Panc1 (cell line): ENCODE data around the gene ZSCAN31. TPM values are rescaled to one million over a fixed set of nuclear protein-coding genes. Genes with fewer than 3 reads are reported as not detected.

Experiments used
- ATAC-seq: fragments of 200-7000 bp; cut with Tn5 transposase; 2 replicates; pipeline ENCODE4 v1.9.1; 2020; ENCODE audit warnings: mild to moderate bottlenecking, moderate library complexity
- BruUV-seq: library from RNA; stranded (reverse); fragments of 400-500 nt; replicated peaks from 2 replicates; lab custom pipeline; 2021; lab: Mats Ljungman, UMichigan
- CTCF ChIA-PET: fragments of 300-600 bp; sonication (Branson Sonifier 250); formaldehyde crosslinking; loops from one replicate; lab custom pipeline; 2022; ENCODE audit warnings: antibody characterized with exemption; lab: Charles Lee
- POLR2A ChIA-PET: fragments of 300-600 bp; sonication (Branson Sonifier 250); formaldehyde crosslinking; loops from one replicate; lab custom pipeline; 2022; ENCODE audit warnings: antibody characterized with exemption; lab: Charles Lee
- DNase-seq: peaks from one replicate; pipeline ENCODE4 v3.0.0-alpha.2; 2010; ENCODE audit warnings: low read depth, low spot score
- H3K27ac ChIP-seq: 2 replicates; pipeline ENCODE4 v1.5.1; 2011; ENCODE audit warnings: mild to moderate bottlenecking, low read length, inconsistent platforms
- H3K27me3 ChIP-seq: fragments of 200-500 bp; sonication (Bioruptor generic); 2 replicates; pipeline ENCODE4 v1.6.0; 2014; ENCODE audit warnings: low read length, inconsistent platforms; ENCODE audit not compliant: control insufficient read depth, insufficient read depth
- H3K36me3 ChIP-seq: fragments of 200-500 bp; sonication (Bioruptor generic); 2 replicates; pipeline ENCODE4 v1.5.1; 2014; ENCODE audit warnings: inconsistent platforms, mild to moderate bottlenecking, low read length, moderate library complexity; ENCODE audit not compliant: control insufficient read depth, insufficient read depth
- H3K4me1 ChIP-seq: 2 replicates; pipeline ENCODE4 v1.5.1; 2011; ENCODE audit warnings: inconsistent platforms, mild to moderate bottlenecking, low read length, moderate library complexity; ENCODE audit not compliant: control insufficient read depth, insufficient read depth
- H3K4me3 ChIP-seq, 2 experiments: 2 replicates each; pipeline ENCODE4 v1.5.1; 2011 to 2012; ENCODE audit warnings: low read depth in 2 of 2, low read length in 2 of 2, mild to moderate bottlenecking in 2 of 2, inconsistent platforms in 1 of 2, moderate library complexity in 1 of 2
- H3K9me3 ChIP-seq: fragments of 200-500 bp; sonication (Bioruptor generic); 2 replicates; pipeline ENCODE4 v1.5.1; 2014; ENCODE audit warnings: low read depth, mild to moderate bottlenecking, inconsistent platforms, low read length, moderate library complexity; ENCODE audit not compliant: control insufficient read depth, insufficient read depth
- POLR2AphosphoS5 ChIP-seq: IDR thresholded peaks from 2 replicates; pipeline ENCODE4 v1.6.1; 2012; ENCODE audit warnings: mild to moderate bottlenecking, low read depth, low read length, moderate library complexity
- SIN3A ChIP-seq: IDR thresholded peaks from 2 replicates; pipeline ENCODE4 v1.6.1; 2012; ENCODE audit warnings: low read depth, mild to moderate bottlenecking, low read length, moderate library complexity, borderline replicate concordance; ENCODE audit not compliant: insufficient read depth
- TCF7L2 ChIP-seq: IDR thresholded peaks from 2 replicates; pipeline ENCODE4 v1.6.1; 2011; ENCODE audit warnings: mild to moderate bottlenecking, low read depth, low read length, inconsistent platforms
- in situ Hi-C: cut with HindIII; loops from 2 replicates; pipeline ENCODE4 v1.10.0; 2016; ENCODE audit warnings: low sequenced_read_pairs, low pct_unique_long_range_greater_than_20kb
- intact Hi-C: fragments of 100-400 bp; cut with micrococcal nuclease; formaldehyde crosslinking; loops from one replicate; pipeline ENCODE4 v1.10.0; 2022; ENCODE audit not compliant: unreplicated experiment
- total RNA-seq: library from RNA; stranded (reverse); gene quantifications from one replicate; pipeline ENCODE4 v1.2.1, GENCODE V29; 2021; ENCODE audit not compliant: unreplicated experiment
- TF ChIP-seq, protein P1 (sequence below), 2 experiments: IDR thresholded peaks; 2 replicates each; pipeline ENCODE4 v1.6.1; 2011 to 2012; ENCODE audit warnings: low read depth in 2 of 2, control low read depth in 1 of 2, low read length in 1 of 2, mild to moderate bottlenecking in 1 of 2, moderate library complexity in 1 of 2; ENCODE audit not compliant: insufficient read depth in 1 of 2
- TF ChIP-seq, protein P2 (sequence below): fragments of 450-650 bp; IDR thresholded peaks from 2 replicates; pipeline ENCODE4 v1.5.1; 2017; ENCODE audit warnings: mild to moderate bottlenecking

The ZSCAN31 gene
- total RNA-seq, 1 experiment from 2014 or later = 10.4 TPM

DNA sequence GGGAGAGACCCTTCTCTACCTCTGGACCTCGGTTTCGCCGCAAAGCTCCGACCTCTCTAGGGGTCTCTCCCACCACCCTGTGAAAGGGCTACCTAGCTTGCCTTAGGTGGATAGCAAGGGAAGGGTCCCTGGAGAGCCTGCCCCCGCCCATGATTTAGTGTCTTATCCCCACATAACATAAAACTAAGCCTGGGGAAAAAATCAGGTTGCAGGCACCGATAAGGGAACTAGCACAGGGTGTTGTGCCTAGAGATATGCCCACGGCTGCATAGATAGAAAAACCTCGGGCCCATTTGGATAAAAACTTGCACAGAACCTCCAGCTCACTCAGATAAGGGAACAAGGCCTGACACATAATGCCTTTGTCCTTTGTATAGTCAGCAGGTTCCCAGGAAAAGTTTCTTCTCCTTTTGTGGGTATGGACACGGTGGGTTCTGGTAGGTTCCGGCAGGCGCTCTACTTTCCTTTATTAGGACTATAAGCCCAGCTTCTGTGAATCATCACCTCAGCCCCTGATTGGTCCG is 846 bp downstream of the ZSCAN31 start:
- ATAC-seq = no peak; the same call in 1 of the 2 replicates
- peak overlapping the region; percentile 95 for H3K27ac ChIP-seq
- H3K4me3 ChIP-seq = peak overlapping the region; percentile 85 to 86
- CTCF ChIA-PET = no interaction called here
- no peaks in the 10 kb centered on the region; the same call in 1 of the 2 replicates for H3K36me3 ChIP-seq
- no peaks in the 10 kb centered on the region; the same call in 1 of the 2 replicates for H3K9me3 ChIP-seq
- DNase-seq = peak; percentile 94
- intact Hi-C loops = loop anchor here (5.0 kb wide), 1 partner anchor 113 kb away; no protein-coding TSS in a partner anchor
- POLR2A ChIA-PET = interaction anchor here (0.6 to 0.7 kb wide), 4 partner anchors 10 to 525 kb away, joined by 3 read pairs; a partner anchor contains a TSS
- H3K4me1 ChIP-seq = peaks cover 23% of the 10 kb centered on the region
- in situ Hi-C loops = no loop called here
- H3K27me3 ChIP-seq = no peaks in the 10 kb centered on the region
- TF ChIP-seq SIN3A (0 out of 2 replicates have a peak, but pooled peaks have one; percentile 10), POLR2AphosphoS5 (no peak)
- BruUV-seq = no TSS peak

DNA sequence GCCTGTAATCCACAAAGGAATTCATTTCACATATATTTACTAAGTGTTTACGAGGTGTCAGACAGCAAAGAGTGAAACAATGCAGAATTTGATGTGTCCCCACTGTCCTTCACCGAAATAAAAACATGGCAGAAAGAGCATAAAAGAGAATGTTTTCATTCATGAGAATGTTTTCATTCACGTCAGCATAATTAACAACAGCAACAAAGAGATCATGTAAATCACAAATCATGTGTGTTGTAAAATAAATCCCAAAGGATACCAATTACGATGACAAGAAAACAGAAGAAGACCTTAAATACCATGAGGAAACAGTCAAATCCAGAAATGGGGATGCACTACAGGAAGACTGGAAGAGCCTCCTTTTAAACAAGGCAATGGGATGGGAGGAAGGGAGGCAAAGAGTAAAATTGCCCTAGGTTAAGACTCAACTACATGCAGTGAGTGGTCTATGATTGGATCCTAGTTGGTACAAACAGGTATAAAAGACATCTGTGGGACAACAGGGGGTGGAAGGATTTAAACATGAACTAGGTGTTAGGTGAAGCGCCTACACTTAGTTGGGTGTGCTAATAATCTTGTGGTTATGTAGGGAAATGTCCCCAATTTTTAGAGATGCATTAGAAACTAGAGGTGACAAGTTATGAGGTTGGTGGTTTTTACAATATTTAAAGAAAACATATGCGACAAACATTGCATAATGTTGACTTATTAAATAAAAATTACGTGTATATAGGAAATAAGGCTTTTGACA is 1.5 kb downstream of the ZSCAN31 start:
- TF ChIP-seq, protein P1, sequence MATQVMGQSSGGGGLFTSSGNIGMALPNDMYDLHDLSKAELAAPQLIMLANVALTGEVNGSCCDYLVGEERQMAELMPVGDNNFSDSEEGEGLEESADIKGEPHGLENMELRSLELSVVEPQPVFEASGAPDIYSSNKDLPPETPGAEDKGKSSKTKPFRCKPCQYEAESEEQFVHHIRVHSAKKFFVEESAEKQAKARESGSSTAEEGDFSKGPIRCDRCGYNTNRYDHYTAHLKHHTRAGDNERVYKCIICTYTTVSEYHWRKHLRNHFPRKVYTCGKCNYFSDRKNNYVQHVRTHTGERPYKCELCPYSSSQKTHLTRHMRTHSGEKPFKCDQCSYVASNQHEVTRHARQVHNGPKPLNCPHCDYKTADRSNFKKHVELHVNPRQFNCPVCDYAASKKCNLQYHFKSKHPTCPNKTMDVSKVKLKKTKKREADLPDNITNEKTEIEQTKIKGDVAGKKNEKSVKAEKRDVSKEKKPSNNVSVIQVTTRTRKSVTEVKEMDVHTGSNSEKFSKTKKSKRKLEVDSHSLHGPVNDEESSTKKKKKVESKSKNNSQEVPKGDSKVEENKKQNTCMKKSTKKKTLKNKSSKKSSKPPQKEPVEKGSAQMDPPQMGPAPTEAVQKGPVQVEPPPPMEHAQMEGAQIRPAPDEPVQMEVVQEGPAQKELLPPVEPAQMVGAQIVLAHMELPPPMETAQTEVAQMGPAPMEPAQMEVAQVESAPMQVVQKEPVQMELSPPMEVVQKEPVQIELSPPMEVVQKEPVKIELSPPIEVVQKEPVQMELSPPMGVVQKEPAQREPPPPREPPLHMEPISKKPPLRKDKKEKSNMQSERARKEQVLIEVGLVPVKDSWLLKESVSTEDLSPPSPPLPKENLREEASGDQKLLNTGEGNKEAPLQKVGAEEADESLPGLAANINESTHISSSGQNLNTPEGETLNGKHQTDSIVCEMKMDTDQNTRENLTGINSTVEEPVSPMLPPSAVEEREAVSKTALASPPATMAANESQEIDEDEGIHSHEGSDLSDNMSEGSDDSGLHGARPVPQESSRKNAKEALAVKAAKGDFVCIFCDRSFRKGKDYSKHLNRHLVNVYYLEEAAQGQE (IDR thresholded peaks at IDR 0.05; ENCODE audit: insufficient read depth in 1 of 2, low read depth in 2 of 2, low read length in 1 of 2) = no peak
- TF ChIP-seq SIN3A = no peak
- TF ChIP-seq TCF7L2 = no peak
- no peak for TF ChIP-seq POLR2AphosphoS5
- TF ChIP-seq, protein P2, sequence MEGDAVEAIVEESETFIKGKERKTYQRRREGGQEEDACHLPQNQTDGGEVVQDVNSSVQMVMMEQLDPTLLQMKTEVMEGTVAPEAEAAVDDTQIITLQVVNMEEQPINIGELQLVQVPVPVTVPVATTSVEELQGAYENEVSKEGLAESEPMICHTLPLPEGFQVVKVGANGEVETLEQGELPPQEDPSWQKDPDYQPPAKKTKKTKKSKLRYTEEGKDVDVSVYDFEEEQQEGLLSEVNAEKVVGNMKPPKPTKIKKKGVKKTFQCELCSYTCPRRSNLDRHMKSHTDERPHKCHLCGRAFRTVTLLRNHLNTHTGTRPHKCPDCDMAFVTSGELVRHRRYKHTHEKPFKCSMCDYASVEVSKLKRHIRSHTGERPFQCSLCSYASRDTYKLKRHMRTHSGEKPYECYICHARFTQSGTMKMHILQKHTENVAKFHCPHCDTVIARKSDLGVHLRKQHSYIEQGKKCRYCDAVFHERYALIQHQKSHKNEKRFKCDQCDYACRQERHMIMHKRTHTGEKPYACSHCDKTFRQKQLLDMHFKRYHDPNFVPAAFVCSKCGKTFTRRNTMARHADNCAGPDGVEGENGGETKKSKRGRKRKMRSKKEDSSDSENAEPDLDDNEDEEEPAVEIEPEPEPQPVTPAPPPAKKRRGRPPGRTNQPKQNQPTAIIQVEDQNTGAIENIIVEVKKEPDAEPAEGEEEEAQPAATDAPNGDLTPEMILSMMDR = no peak
- intact Hi-C loops (loop anchor here (5.0 kb wide), 1 partner anchor 112 kb away; no protein-coding TSS in a partner anchor), in situ Hi-C loops (no loop called here)
- Histone ChIP-seq H3K36me3 (no peaks in the 10 kb centered on the region; the same call in none of the 2 replicates), H3K9me3 (peaks cover 3% of the 10 kb centered on the region; the same call in 1 of the 2 replicates), H3K27ac (peak overlapping the region; percentile 95; the same call in 1 of the 2 replicates), H3K27me3 (no peaks in the 10 kb centered on the region), H3K4me3 (peak overlapping the region; percentile 85 to 86), H3K4me1 (peaks cover 23% of the 10 kb centered on the region)
- DNase-seq (no peak), ATAC-seq (no peak)
- BruUV-seq = no TSS peak
- ChIA-PET POLR2A (interaction anchor here (0.7 kb wide), 1 partner anchor 22 kb away, joined by 3 read pairs; no protein-coding TSS in a partner anchor), CTCF (no interaction called here)
